MM.1S (cell line): Measurements from ENCODE around the gene PIEZO2.

Experiments used
- DNase-seq: peaks from one replicate; pipeline ENCODE4 v3.0.0-alpha.2; 2015
- H2AFZ ChIP-seq: fragments of 300-600 bp; sonication (generic); 2 replicates; pipeline ENCODE4 v1.6.0; 2016; ENCODE audit warnings: antibody characterized with exemption, low read length
- H3F3A ChIP-seq: fragments of 300-600 bp; sonication (generic); 2 replicates; pipeline ENCODE4 v1.6.1; 2016; ENCODE audit warnings: mild to moderate bottlenecking, antibody characterized with exemption, low read length, moderate library complexity, mixed read lengths; ENCODE audit not compliant: insufficient read depth
- H3K27ac ChIP-seq: fragments of 300-600 bp; sonication (generic); 2 replicates; pipeline ENCODE4 v1.5.1; 2016; ENCODE audit warnings: mild to moderate bottlenecking, low read length
- H3K27me3 ChIP-seq: fragments of 300-600 bp; sonication (generic); replicated peaks from 2 replicates; pipeline ENCODE4 v1.6.0; 2016; ENCODE audit warnings: low read length; ENCODE audit not compliant: insufficient read depth
- H3K36me3 ChIP-seq: fragments of 300-600 bp; sonication (generic); replicated peaks from 2 replicates; pipeline ENCODE4 v1.6.1; 2016; ENCODE audit warnings: mild to moderate bottlenecking, low read length, mixed read lengths; ENCODE audit not compliant: insufficient read depth
- H3K4me1 ChIP-seq: fragments of 300-600 bp; sonication (generic); 2 replicates; pipeline ENCODE4 v1.6.1; 2016; ENCODE audit warnings: low read length, mixed read lengths
- H3K4me2 ChIP-seq: fragments of 300-600 bp; sonication (generic); 2 replicates; pipeline ENCODE4 v1.6.0; 2016; ENCODE audit warnings: low read depth, low read length
- H3K4me3 ChIP-seq: fragments of 300-600 bp; sonication (generic); 2 replicates; pipeline ENCODE4 v1.5.1; 2016; ENCODE audit warnings: low read length, mixed read lengths
- H3K79me2 ChIP-seq: fragments of 300-600 bp; sonication (generic); 2 replicates; pipeline ENCODE4 v1.6.1; 2016; ENCODE audit warnings: mixed run types, low read length, mixed read lengths
- H3K9ac ChIP-seq: fragments of 300-600 bp; sonication (generic); 2 replicates; pipeline ENCODE4 v1.6.1; 2016; ENCODE audit warnings: low read length, mixed read lengths
- H3K9me2 ChIP-seq: fragments of 300-600 bp; sonication (generic); replicated peaks from 2 replicates; pipeline ENCODE4 v1.6.1; 2016; ENCODE audit warnings: mild to moderate bottlenecking, low read length, mixed read lengths; ENCODE audit not compliant: insufficient read depth
- H3K9me3 ChIP-seq: fragments of 300-600 bp; sonication (generic); replicated peaks from 2 replicates; pipeline ENCODE4 v1.6.1; 2016; ENCODE audit warnings: mild to moderate bottlenecking, low read length, mixed read lengths; ENCODE audit not compliant: insufficient read depth
- H4K20me1 ChIP-seq: fragments of 300-600 bp; sonication (generic); 2 replicates; pipeline ENCODE4 v1.6.1; 2016; ENCODE audit warnings: mild to moderate bottlenecking, low read length, moderate library complexity, mixed read lengths; ENCODE audit not compliant: insufficient read depth
- CTCF ChIP-seq: fragments of 300-600 bp; sonication (generic); IDR thresholded peaks from 2 replicates; pipeline ENCODE4 v1.5.1; 2016; ENCODE audit warnings: antibody characterized with exemption, low read length, mixed read lengths
- EZH2 ChIP-seq: fragments of 300-600 bp; sonication (generic); optimal IDR thresholded peaks from 2 replicates; pipeline ENCODE3; 2017; ENCODE audit warnings: low read depth, mild to moderate bottlenecking, antibody characterized with exemption, low read length, mixed read lengths
- EZH2phosphoT487 ChIP-seq: fragments of 300-600 bp; sonication (generic); IDR thresholded peaks from 2 replicates; pipeline ENCODE4 v1.6.1; 2018; ENCODE audit warnings: antibody characterized with exemption, low read length

The PIEZO2 gene

GRCh38 chr18:10913919-10914318 is 235.4 kb downstream of the PIEZO2 start:
- Histone ChIP-seq H3K4me3 (no peak overlapping the region), H3F3A (no peaks in the 10 kb centered on the region), H3K36me3 (no peaks in the 10 kb centered on the region), H3K27ac (no peak overlapping the region), H3K4me2 (no peak overlapping the region), H3K27me3 (no peaks in the 10 kb centered on the region), H3K9ac (no peak overlapping the region), H3K9me3 (no peaks in the 10 kb centered on the region), H3K79me2 (no peaks in the 10 kb centered on the region), H3K9me2 (no peaks in the 10 kb centered on the region), H2AFZ (no peak overlapping the region), H4K20me1 (no peaks in the 10 kb centered on the region), H3K4me1 (no peaks in the 10 kb centered on the region)
- no peak for DNase-seq
- TF ChIP-seq EZH2phosphoT487 (no peak), CTCF (no peak), EZH2 (no peak)

GRCh38 chr18:10912790-10913545 is 236.4 kb downstream of the PIEZO2 start:
- no peaks in the 10 kb centered on the region for H3K27me3 ChIP-seq
- TF ChIP-seq EZH2 (no peak), EZH2phosphoT487 (no peak), CTCF (no peak)
- no peak overlapping the region for H2AFZ ChIP-seq
- no peaks in the 10 kb centered on the region for H3K4me1 ChIP-seq
- no peaks in the 10 kb centered on the region for H3F3A ChIP-seq
- H3K9ac ChIP-seq: no peak overlapping the region
- DNase-seq: no peak
- no peaks in the 10 kb centered on the region for H3K9me3 ChIP-seq
- no peak overlapping the region for H3K27ac ChIP-seq
- H3K36me3 ChIP-seq: no peaks in the 10 kb centered on the region
- H3K9me2 ChIP-seq: no peaks in the 10 kb centered on the region
- no peaks in the 10 kb centered on the region for H4K20me1 ChIP-seq
- H3K79me2 ChIP-seq: no peaks in the 10 kb centered on the region
- no peak overlapping the region for H3K4me2 ChIP-seq
- no peak overlapping the region for H3K4me3 ChIP-seq

- H3K9me3 ChIP-seq: no peaks in the 10 kb centered on the region
- H3K4me3 ChIP-seq: no peak overlapping the region
Measured at GRCh38 chr18:10909724-10910123, 239.6 kb downstream of the PIEZO2 start.

More at GRCh38 chr18:10909724-10910123, 239.6 kb downstream of the PIEZO2 start:
- DNase-seq: no peak
- no peak overlapping the region for H3K4me2 ChIP-seq
- H4K20me1 ChIP-seq: no peaks in the 10 kb centered on the region
- no peak overlapping the region for H2AFZ ChIP-seq
- no peak overlapping the region for H3K27ac ChIP-seq
- no peaks in the 10 kb centered on the region for H3K79me2 ChIP-seq
- H3F3A ChIP-seq: no peaks in the 10 kb centered on the region
- no peaks in the 10 kb centered on the region for H3K27me3 ChIP-seq
- no peak overlapping the region for H3K9ac ChIP-seq
- H3K9me2 ChIP-seq: no peaks in the 10 kb centered on the region
- no peaks in the 10 kb centered on the region for H3K4me1 ChIP-seq
- TF ChIP-seq EZH2phosphoT487 (no peak), EZH2 (no peak), CTCF (no peak)
- no peaks in the 10 kb centered on the region for H3K36me3 ChIP-seq
